Esophagus mucosa (tissue), 1 donor: ENCODE data around the gene IPO7. TPM values are rescaled to one million over a fixed set of nuclear protein-coding genes. Genes with fewer than 3 reads are reported as not detected.
A peak's percentile ranks its signal among the peaks of the same experiment; 100 is the strongest.
"Not testable (repeated sequence)": the region's sequence is repeated elsewhere in the genome, so short reads cannot be mapped to it uniquely, and the experiment has no call there.

Experiments used
- ATAC-seq: fragments of 200-7000 bp; cut with Tn5 transposase; one replicate; pipeline ENCODE4 v1.9.1; 2020
- total RNA-seq: library from RNA; stranded (reverse); gene quantifications from one replicate; pipeline ENCODE4 v1.2.4, GENCODE V29; 2023
- donor health status: DM: yes; HTN: yes; CAD: no.

Gene IPO7
- total RNA-seq, 1 donor from 2014 or later = 72.1 TPM

DNA sequence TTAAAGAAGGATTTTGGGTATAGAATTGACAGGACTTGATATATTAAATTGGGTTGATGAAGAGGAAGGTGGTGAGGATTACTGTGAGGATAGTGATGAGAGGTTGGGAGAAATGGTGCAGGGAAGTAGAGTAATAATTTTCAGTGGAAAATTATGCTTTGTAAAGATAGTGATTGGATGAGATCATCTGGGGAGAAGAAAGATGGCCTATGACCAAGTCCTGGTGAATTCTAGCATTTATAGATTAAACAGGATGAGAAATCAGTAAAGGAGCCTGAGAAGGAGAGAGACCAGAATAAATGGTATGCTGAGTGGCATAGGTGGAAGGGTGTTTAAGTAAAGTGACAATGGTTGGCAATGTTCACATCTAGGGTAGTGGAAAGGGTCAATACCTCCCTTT lies 15.0 kb downstream of the IPO7 start:
- no peak for ATAC-seq

DNA sequence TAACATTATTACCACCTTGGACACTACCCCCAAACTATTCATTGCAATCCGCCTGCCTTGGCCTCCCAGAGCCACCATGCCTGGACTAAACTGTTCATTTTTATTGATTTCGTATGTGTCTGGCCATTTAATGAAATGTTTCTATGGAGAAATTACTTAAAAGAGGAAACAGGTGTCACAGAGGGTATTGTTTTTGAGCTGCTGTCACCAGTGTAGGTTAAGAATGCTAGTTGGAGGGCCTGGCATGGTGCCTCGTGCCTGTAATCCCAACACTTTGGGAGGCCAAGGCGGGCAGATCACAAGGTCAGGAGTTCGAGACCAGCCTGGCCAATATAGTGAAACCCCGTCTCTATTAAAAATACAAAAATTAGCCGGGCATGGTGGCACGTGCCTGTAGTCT lies 17.4 kb downstream of the IPO7 start:
- ATAC-seq = not testable (repeated sequence)

DNA sequence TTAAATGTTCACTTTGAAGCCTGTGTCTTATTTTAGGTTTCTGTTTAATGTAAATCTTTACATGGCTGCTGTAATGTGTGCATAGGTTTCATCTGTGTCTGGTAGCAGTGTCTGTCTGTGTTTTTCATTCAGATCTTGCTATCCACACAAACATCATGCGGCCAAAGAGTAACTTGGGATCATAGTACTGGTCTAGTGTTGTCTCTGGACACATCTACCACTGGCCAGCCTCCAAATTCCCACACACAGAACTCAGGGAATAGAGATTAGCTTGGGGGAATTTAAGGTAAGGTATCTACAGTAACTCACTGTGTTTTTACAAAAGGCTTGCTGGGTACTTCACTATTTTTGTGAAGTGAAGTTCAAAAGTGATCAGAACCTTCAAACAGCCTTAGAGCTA lies 44.3 kb downstream of the IPO7 start:
- ATAC-seq = no peak

DNA sequence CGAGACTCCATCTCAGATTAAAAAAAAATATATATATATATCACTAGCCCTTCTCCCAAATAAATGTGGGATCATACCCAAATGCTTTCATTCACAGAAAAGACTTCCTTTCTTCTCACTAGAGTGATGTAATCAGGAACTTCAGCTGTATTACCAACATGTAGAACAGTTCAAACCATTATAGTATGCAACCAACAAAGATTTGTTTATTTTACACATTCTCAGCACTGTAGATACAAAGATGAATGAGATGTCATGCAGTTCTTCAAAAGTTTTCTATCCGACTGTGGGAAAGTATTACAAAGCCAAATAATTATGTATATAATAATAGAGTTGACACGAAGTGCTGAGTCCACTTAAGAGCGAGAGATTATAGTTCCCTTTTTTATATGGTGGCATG lies 54.2 kb downstream of the IPO7 start:
- no peak for ATAC-seq

DNA sequence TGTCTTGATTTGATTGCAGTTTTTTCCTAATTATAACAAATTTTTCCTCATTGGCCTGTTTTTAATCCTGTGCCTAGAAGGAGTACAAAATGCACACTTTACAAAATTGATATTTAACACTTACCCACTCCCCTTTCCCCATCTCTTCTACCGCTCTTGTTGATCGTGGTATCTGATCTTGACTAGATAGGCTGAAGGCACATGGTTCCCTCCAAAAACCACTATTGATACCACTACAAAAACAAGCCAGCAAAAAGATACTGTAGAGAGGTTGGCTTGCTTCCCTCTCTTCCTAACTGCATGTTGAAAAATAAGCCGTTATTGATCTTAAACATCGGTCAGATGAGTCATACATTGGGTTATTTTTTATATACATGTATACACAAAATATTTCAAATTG lies 61.8 kb downstream of the IPO7 start:
- no peak for ATAC-seq

DNA sequence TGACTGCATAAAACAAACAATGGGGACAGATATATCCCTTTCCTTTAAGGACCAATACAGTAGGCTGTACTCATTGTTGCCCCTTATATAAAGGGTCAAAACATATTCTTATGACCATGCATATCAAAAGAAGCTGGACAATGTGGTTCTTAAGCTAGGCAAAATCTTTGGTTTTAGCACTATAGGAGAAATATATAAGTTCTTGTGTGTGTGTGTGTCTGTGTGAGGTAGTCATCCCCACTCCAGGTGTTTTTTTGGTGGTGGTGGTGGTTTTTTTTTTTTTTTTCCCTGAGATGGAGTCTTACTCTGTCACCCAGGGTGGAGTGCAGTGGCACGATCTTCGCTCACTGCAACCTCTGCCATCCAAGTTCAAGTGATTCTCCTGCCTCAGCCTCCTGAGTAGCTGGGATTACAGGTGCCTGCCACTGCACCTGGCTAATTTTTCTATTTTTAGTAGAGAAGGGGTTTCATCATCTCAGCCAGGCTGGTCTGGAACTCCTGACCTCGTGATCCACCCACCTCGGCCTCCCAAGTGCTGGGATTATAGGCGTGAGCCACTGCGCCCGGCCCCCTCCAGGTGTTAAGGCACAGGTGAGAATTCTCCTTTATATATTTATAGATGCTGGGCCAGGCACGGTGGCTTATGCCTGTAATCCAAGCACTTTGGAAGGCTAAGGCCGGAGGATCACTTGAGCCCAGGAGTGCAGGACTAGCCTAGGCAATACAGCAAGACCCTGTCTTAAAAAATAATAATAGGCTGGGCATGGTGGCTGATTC lies 64.3 kb downstream of the IPO7 start:
- ATAC-seq = no peak

DNA sequence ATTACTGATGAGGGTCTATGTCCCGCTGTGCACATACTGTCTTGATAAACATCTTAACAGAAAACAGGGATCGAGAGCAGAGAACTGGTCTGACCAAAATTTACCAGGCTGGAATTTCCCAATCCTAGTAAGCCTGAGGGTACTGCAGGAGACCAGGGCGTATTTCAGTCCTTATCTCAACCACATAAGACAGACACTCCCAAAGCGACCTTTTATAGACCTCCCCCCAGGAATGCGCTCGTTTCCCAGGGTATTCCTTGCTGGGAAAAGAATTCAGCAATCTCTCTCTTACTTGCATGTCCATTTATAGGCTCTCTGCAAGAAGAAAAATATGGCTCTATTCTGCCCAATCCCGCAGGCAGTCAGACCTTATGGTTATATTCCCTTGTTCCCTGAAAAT lies 67.6 kb downstream of the IPO7 start:
- not testable (repeated sequence) for ATAC-seq

DNA sequence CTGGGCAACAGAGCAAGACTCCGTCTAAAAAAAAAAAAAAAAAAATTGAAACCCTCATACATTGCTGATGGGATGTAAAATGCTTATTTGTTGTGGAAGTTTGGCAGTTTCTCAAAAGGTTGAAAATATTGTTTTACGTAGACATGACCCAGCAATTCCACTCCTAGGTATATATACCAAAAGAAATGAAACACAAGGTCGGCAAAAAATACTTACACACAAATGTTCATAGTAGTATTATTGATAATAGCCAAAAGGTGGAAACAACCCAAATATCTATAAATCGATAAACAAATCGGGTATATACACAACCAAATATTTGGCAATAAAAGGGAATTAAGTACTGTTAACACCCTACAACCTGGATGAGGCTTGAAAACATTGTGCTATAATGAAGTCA lies 71.3 kb downstream of the IPO7 start:
- ATAC-seq = no peak

DNA sequence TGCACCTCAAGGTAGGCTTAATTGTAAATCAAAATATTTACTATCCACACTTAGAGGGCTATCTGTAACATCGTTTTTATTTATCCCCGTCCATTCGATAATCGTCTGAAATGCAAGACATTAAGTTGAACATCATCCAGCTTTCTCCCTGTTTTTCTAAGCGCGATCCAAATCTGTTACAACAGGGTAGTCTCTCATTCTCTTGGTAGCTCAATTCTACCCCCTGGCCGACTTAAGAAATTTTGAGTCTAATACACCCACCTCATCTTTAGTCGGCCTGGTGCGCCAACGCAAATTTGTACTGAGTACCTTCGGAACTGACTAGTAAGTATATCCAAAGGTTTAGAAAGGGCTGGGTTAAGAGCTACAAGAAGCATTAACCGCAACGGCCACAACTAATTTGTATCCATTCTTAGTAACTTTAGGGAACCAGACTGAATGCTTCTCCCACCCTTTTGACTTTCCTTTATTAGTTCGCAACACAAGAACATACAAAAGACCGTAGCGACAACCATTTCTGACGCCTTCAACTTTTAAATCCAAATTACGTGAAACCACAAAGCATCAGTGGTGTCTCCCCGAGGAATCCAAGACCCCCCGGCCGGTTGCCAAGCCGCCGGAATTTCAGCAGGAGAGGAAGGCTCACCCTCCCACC lies 75.3 kb downstream of the IPO7 start:
- ATAC-seq = no peak

DNA sequence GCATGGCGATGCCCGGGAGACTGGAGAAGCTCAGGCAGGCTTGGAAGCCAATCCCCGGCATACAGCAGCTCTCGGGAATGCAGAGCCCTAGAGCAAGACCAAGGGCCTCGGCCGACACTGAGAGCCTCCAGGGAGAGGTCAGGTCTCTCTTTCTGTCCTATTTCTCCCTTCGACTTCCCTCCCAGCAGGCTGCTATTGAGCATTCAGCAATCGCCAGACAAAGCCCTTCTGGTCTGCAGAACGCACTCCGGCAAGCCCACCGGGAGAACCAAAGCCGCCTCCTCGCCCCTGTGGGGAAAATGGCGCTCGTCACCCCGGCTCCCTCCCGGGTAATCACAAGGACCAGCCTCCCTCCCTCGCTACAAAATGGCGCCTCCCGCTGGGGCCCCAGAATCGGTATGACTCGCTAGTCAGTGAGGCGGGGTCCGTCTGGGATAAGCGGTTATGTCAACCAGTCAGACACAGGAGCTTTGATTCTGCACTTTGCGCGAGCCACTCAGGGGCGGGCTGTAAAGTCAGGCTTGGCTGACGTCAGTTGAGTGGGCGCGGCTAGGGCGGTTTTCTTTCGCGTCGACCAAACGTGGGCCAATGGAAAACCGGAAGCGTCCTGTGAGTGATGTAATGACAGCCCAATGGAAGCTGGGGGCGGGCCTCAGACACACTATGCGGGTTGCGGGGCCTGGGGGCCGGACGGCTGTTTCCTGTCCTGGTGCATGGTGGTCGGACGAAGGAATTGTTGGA lies 76.0 kb downstream of the IPO7 start, which contains the start of gene ZNF143:
TSS of gene ZNF143 (plus strand) at position 691 of the 741 bp plus-strand sequence. CDS start 10,297 bp downstream, outside the sequence.
- peak; percentile 98 for ATAC-seq

DNA sequence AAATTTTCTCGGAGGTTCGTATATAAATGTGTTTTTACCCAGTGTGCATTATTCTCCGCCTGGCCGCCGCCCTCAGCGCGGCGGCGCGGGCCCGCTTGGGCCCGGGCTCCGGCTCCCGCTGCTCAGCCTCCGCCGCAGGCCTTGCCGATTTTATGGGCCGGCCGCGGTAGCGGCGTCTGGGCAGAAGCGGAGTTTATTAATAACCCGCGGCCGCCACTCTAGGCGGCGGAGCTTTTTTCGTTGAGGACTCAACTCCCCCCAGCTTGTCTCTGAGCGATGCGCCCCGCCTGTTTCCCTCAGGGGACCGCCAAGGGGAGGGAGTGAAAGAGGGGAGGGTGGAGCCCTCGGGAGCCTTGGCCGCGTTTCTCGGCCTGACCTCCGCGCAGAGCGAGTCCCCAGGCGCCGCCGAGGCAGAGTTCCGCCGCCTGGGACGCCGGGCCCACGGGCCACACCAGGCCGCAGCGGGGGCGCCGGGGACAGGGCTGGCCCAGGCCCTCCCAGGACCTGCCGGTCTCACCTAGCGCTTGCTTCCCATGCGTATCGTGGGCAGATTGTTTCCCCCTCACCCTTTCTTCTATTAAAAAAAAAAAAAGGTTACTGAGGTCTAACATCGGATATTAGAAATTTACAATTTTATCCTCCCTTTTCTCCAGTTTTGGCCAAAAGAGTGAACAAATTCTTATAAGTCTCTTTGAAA lies 76.8 kb downstream of the IPO7 start:
- ATAC-seq = peak; percentile 74

DNA sequence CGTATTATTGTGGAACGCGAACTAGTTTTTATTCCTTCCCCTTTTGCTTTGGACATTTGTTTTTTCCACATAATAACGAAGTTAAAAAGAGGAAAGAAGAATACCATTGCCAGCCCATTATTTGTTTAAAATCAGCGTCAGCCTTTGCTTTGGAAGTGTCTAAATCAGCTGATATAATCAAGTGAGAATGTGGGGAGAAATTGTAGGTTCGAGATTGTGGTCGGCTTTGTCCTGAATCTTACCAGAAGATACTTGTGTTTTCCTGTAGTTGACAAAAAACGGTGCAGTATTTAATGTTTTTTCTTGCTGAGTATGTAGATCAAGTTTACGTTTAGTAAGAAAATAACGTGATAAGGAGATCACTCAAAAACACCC lies 77.3 kb downstream of the IPO7 start:
- ATAC-seq = no peak

DNA sequence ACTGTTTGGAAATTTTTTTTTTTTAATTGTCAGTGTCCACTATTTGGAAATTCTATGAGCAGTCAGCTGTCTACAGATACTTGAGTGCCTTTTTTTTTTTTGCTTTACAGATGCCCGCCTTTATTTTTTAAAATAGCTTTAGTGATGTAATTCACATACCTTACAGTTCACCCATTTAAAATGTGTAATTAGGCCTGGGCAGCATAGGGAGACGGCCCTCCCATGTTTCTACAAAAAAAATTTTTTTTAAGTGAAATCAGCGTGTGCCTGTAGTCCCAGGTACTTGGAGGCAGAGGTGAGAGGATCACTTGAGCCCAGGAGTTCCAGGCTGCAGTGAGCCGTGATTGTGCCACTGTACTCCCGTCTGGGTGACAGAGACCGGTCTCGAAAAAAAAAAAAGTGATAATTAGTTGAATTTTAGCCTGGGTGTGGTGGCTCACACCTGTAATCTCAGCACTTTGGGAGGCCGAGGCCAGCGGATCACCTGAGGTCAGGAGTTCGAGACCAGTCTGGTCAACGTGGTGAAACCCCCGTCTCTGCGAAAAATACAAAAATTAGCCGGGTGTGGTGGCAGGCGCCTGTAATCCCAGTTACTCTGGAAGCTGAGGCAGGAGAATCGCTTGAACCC lies 77.8 kb downstream of the IPO7 start:
- ATAC-seq = no peak

DNA sequence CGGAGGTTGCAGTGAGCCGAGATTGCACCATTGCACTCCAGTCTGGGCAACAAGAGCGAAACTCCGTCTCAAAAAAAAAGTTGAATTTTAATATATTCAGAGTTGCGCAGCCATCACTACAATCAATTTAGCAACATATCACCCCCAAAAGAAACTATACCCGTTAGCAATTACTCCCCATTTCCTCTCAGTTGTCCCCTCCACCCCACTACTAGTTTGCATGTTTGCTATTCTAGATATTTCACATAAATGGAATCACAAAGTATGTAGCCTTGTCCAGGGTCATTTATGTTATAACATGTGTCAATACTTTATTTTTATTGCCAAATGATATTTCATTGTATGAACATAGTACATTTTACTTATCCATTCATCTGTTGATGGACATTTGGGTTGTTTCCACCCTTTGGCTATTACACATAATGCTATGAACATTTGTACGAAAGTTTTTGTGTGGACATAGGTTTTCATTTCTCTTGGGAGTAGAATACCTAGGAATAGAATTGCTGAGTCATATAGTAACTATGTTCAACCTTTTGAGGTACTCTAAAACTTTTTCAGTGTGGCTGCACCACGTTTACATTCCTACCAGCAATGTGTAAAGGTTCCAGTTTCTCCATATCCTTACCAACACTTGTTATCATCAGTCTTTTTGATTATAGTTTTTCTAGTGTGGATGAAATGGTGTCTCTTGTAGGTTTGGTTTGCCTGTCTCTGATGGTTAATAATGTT lies 78.5 kb downstream of the IPO7 start:
- ATAC-seq = no peak

DNA sequence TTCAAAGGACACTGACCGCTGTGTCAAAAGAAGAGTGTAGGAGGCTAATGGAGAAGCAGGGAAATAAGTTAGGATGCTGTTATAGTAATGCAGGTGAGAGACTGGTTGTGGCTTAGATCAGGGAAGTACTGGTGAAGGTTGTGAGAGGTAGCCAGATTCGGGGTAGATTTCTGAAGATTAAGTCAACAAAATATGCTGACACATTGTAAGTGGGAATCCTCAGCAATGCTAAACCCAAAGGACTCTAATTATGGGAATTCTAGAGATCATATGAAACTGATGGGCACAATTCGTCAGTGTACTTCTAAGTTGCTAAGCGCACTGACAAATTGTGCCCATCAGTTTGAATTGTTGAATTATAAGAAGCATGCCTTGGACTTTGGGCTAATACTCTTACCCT lies 86.3 kb downstream of the IPO7 start:
- ATAC-seq = no peak

DNA sequence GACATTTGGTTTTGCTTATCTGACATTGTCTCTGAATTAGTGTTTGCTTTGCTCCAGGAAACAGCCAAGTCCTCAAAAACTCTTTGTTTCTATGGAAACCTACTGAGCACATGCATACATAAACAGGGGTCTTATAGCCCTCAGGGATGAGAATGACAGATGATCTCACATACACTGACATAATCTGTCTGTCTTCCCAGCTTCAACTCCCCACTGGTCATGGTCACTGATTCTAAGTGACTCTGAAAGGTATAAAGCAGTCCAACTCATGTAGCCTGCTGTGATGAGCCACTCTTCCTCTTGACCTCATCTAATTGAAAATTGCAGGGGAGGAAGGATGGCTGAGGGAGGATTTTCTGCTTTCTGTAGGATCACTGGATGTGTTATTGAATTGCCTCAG lies 89.0 kb downstream of the IPO7 start:
- ATAC-seq = no peak

DNA sequence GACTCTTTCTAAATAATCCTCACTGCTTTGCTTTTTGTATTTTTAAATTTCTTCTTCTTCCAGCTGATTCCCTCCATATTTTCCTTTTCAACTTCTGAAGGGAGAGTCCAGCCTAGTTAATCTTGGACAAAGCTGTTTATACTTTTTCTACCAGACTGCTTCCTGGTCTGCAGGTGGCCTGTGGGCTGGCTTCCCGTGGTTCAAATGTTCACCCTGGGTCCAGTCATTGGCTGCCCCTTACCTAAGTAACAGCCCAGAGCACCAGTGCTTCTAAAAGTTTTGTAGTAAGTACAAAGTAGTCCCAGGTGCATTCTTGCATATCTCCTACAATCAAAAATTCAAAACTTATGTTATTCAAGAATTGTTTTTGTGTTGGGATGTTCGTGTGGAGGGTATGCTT lies 95.4 kb downstream of the IPO7 start:
- ATAC-seq = no peak

DNA sequence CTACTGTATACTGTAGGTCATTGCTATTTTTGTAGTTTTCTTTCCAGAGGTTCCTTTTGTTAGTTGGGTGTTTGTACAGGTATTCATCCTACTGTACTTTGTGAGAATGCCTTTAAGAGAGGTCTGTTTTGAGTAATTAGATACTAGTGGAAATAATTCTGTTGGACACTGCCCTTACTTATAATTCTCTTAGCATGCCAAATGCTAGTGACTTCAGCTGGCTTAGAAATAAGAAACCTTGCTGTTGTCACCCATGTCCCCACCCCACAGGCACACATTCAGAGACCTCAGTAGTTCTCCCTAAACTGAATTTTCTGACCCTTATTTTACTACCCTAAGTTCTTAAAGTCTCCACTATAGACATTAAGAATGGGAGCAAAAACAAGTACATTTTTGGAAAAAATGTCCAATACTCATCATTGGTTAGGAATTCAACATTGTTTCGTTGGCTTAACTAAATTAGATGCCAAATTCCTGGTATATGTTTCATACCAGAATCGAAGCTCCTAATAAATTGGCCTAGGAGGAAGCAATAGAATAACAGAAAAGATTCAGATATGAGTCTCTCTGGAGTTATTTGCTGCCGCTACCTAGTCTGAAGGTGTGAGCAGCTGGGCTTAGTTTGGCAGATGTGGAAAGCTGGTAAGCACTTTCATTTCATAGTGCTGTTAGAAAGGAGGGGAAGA lies 104.8 kb downstream of the IPO7 start:
- no peak for ATAC-seq

DNA sequence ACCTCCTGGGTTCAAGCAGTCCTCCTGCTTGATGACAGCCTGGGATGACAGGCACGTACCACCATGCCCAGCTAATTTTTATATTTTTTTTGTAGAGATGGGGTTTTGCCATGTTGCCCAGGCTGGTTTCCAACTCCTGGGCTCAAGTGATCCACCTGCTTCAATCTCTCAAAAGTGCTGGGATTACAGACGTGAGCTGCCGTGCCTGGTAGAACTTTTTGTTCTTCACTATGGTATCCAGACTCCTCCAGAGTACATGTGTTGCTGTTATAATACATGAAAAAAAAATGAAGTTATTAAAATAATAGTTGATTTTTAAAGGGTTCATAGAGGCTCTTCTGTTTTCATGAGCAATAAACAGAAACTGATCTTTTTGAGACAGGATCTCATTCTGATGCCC lies 105.9 kb downstream of the IPO7 start:
- no peak for ATAC-seq

DNA sequence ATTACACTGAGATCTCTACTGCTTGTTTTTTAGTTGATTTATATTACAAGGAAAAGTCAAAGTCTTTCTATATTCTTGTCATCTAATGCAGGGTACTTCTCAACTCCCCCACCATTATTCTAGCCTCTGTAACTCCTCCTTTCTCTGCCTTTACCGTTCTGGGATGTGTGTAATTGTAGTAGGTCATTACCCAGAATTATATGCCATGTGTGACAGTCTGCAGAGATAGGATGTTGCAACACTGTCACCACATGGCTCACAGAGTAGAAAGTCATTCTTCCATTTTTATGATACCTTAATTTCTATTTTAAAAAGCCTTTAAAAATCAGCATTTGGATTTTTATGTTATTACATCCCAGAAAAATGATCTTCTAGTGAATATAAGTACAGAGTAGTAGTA lies 109.0 kb downstream of the IPO7 start:
- no peak for ATAC-seq

DNA sequence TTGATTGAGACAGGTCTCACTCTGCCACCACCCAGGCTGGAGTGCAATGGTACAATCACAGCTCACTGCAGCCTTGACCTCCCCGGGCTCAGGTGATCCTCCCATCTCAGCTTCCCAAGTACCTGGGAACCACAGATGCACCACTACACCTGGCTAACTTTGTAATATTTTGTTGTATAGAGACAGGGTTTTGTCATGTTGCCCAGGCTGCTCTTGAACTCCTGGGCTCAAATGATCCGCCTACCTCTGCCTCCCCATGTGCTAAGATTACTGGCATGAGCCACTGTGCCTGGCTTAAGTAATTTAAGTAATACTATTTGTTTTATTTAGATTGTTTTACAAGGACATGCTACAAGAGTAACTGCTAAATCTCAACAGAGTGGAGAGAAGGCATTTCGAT lies 109.9 kb downstream of the IPO7 start:
- ATAC-seq = no peak
